A549 (cell line): ENCODE results near the gene LRRC28. TPM values are rescaled to one million over a fixed set of nuclear protein-coding genes. Genes with fewer than 3 reads are reported as not detected.

Experiments used
- ATAC-seq, 2 experiments: fragments of 200-7000 bp in 1 of 2; fragments of >200 bp in 1 of 2; cut with Nextera tagmentation in 1 of 2; cut with Tn5 transposase in 1 of 2; 3 replicates each; pipeline versions ENCODE4 v1.8.0 to v1.9.1; 2018 to 2020; ENCODE audit warnings: mild to moderate bottlenecking in 1 of 2, moderate library complexity in 1 of 2
- CTCF ChIA-PET: fragments of 300-600 bp; sonication (Branson Sonifier 250); formaldehyde crosslinking; extraction: SDS; loops from one replicate; lab custom pipeline; 2021; ENCODE audit warnings: antibody characterized with exemption, inconsistent platforms; lab: Yijun Ruan, JAX
- POLR2A ChIA-PET: fragments of 350-600 bp; formaldehyde crosslinking; extraction: SDS; loops from one replicate; lab custom pipeline; 2021; ENCODE audit warnings: antibody characterized with exemption, inconsistent platforms; lab: Yijun Ruan, JAX
- DNase-seq, 2 experiments: peaks; one replicate each; pipeline versions ENCODE4 v3.0.0 to v3.0.0-alpha.2; 2011 to 2016; ENCODE audit warnings: low read depth in 1 of 2, low spot score in 1 of 2
- FAIRE-seq: peaks from 2 replicates; lab custom pipeline; 2011; peaks lifted over from hg19 to GRCh38; lab: Jason Lieb, UNC
- H3K27ac ChIP-seq, 2 experiments: fragments of >200 bp; sonication (Bioruptor Twin); formaldehyde crosslinking; 3 replicates each; pipeline ENCODE4 v1.5.1; 2016 to 2017
- H3K4me1 ChIP-seq: fragments of >200 bp; sonication (Bioruptor Twin); formaldehyde crosslinking; 3 replicates; pipeline ENCODE4 v1.6.1; 2016
- H3K4me2 ChIP-seq: fragments of >200 bp; sonication (Bioruptor Twin); formaldehyde crosslinking; 3 replicates; pipeline ENCODE4 v1.6.1; 2016
- H3K4me3 ChIP-seq: fragments of >200 bp; sonication (Bioruptor Twin); formaldehyde crosslinking; 3 replicates; pipeline ENCODE4 v1.5.1; 2016
- H3K9me3 ChIP-seq: fragments of >200 bp; sonication (Bioruptor Twin); formaldehyde crosslinking; 3 replicates; pipeline ENCODE4 v1.6.1; 2016
- ATOH8 ChIP-seq: fragments of 250-450 bp; sonication (Bioruptor Pico); IDR thresholded peaks from 2 replicates; pipeline ENCODE4 v1.5.0; 2020; ENCODE audit warnings: low read depth, mild to moderate bottlenecking, moderate library complexity
- BHLHE40 ChIP-seq: IDR thresholded peaks from 2 replicates; pipeline ENCODE4 v1.6.1; 2012; ENCODE audit warnings: low read depth, low read length, inconsistent platforms
- CBX8 ChIP-seq: fragments of 200-600 bp; sonication (generic); IDR thresholded peaks from 2 replicates; pipeline ENCODE4 v1.6.1; 2016
- E2F6 ChIP-seq: IDR thresholded peaks from 2 replicates; pipeline ENCODE4 v1.6.1; 2012; ENCODE audit warnings: low read depth, borderline replicate concordance
- FOSB ChIP-seq: fragments of 250-450 bp; sonication (Bioruptor Pico); IDR thresholded peaks from 2 replicates; pipeline ENCODE4 v1.5.0; 2020; ENCODE audit warnings: mild to moderate bottlenecking, moderate library complexity
- GATA3 ChIP-seq: IDR thresholded peaks from 2 replicates; pipeline ENCODE4 v1.6.1; 2012; ENCODE audit warnings: borderline replicate concordance
- JUN ChIP-seq, 2 experiments: fragments of >200 bp; sonication (Bioruptor Twin); formaldehyde crosslinking; IDR thresholded peaks; 2 replicates in 1 of 2; 3 replicates in 1 of 2; pipeline ENCODE4 v1.6.1; 2016 to 2017
- MAFK ChIP-seq: fragments of 450-650 bp; IDR thresholded peaks from 2 replicates; pipeline ENCODE4 v1.6.1; 2014; ENCODE audit not compliant: partially characterized antibody
- MAZ ChIP-seq: fragments of 150-350 bp; IDR thresholded peaks from 2 replicates; pipeline ENCODE4 v1.6.1; 2014; ENCODE audit warnings: antibody characterized with exemption, low read depth, low read length, borderline replicate concordance
- REST ChIP-seq: fragments of 200-600 bp; sonication (generic); IDR thresholded peaks from 2 replicates; pipeline ENCODE4 v1.6.1; 2016; ENCODE audit warnings: antibody characterized with exemption, mild to moderate bottlenecking, moderate library complexity
- SMC3 ChIP-seq: fragments of >200 bp; sonication (Bioruptor Twin); formaldehyde crosslinking; IDR thresholded peaks from 3 replicates; pipeline ENCODE4 v1.6.1; 2018; ENCODE audit warnings: inconsistent platforms
- USF2 ChIP-seq: fragments of 450-650 bp; IDR thresholded peaks from 2 replicates; pipeline ENCODE4 v1.6.1; 2014; ENCODE audit warnings: antibody characterized with exemption
- ZFP36 ChIP-seq: fragments of 450-650 bp; IDR thresholded peaks from 2 replicates; pipeline ENCODE4 v1.6.1; 2014; ENCODE audit warnings: borderline replicate concordance; ENCODE audit not compliant: partially characterized antibody
- ZNF302 ChIP-seq: fragments of 250-450 bp; sonication (Bioruptor Pico); IDR thresholded peaks from 2 replicates; pipeline ENCODE4 v1.9.0; 2021; ENCODE audit warnings: inconsistent platforms, mild to moderate bottlenecking, moderate library complexity
- WGBS: methylation state at CpG from one replicate; pipeline ENCODE4 v1.1.6; 2017; ENCODE audit errors: missing lambda C conversion rate; 5-methylcytosine and 5-hydroxymethylcytosine counted together
- polyA plus RNA-seq, 4 experiments: library from polyadenylated mRNA; depleted of rRNA in 3 of 4; stranded (reverse); fragments of >200 nt; fragmentation: RNase III in 1 of 4; extraction: RNeasy Plus Mini Kit Qiagen cat#74134 plus additional on column Dnase treatment in 1 of 4; gene quantifications; 2 replicates in 3 of 4; 3 replicates in 1 of 4; pipeline ENCODE4 v1.2.3, GENCODE V29; 2011 to 2017

Gene LRRC28
- polyA plus RNA-seq, 2 of the 4 experiments (the other 2 are of a cell fraction), result 19.6 to 62.4 TPM

- no peak for ATAC-seq
- Histone ChIP-seq H3K4me3 (no peak overlapping the region), H3K9me3 (no peaks in the 10 kb centered on the region), H3K27ac (no peak overlapping the region), H3K4me2 (no peak overlapping the region), H3K4me1 (peaks cover 16% of the 10 kb centered on the region)
- ChIA-PET CTCF (interaction anchor here (1.1 to 2.0 kb wide), 6 partner anchors 30 to 369 kb away, joined by 3 to 13 read pairs (median 3); no protein-coding TSS in a partner anchor), POLR2A (no interaction called here)
- no peak for DNase-seq
- TF ChIP-seq CBX8 (no peak), MAFK (no peak), MAZ (no peak)
- no peak for FAIRE-seq
Measured at GRCh38 chr15:99335508-99335907, 84.2 kb downstream of the LRRC28 start.

- WGBS, result 60% methylated on average over 1 of the region's 1 CpG
- Histone ChIP-seq H3K27ac (no peak overlapping the region), H3K4me3 (no peak overlapping the region), H3K9me3 (no peaks in the 10 kb centered on the region), H3K4me2 (no peak overlapping the region), H3K4me1 (peaks cover 15% of the 10 kb centered on the region)
- no peak for TF ChIP-seq ZFP36
- TF ChIP-seq GATA3, result no peak
- ChIA-PET CTCF (interaction anchor here (1.1 to 1.4 kb wide), 2 partner anchors 10 to 368 kb away, joined by 3 to 4 read pairs; no protein-coding TSS in a partner anchor), POLR2A (no interaction called here)
- DNase-seq (no peak), FAIRE-seq (no peak), ATAC-seq (no peak)
Measured at GRCh38 chr15:99336794-99337193, 85.5 kb downstream of the LRRC28 start.

GRCh38 chr15:99340347-99340746 is 89.1 kb downstream of the LRRC28 start:
- Histone ChIP-seq H3K4me1 (peaks cover 15% of the 10 kb centered on the region), H3K9me3 (no peaks in the 10 kb centered on the region), H3K4me3 (no peak overlapping the region), H3K4me2 (peak overlapping the region; percentile 44), H3K27ac (peak overlapping the region; percentile 6 to 13; a peak in 1 of 6 replicates)
- 32% methylated on average over 3 of the region's 3 CpGs for WGBS
- TF ChIP-seq E2F6, result no peak
- TF ChIP-seq SMC3, result no peak
- no peak for TF ChIP-seq BHLHE40
- no peak for TF ChIP-seq USF2
- TF ChIP-seq JUN (IDR thresholded peaks at IDR 0.05), result no peak
- TF ChIP-seq ATOH8 (CRISPR knock-in tag), result no peak
- TF ChIP-seq GATA3, result no peak
- no peak for TF ChIP-seq FOSB (CRISPR knock-in tag)
- TF ChIP-seq ZNF302 (CRISPR knock-in tag), result no peak
- no peak for TF ChIP-seq REST
- TF ChIP-seq, all 56 proteins: peak for 0
- DNase-seq (no peak), ATAC-seq (no peak), FAIRE-seq (no peak)
- POLR2A ChIA-PET, result no interaction called here
- CTCF ChIA-PET, result interaction anchor here (1.0 to 1.9 kb wide), 2 partner anchors 21 to 238 kb away, joined by 3 to 5 read pairs; no protein-coding TSS in a partner anchor
